Diencephalon (tissue), 1 donor: ENCODE results near the gene ZNF761. TPM values are rescaled to one million over a fixed set of nuclear protein-coding genes. Genes with fewer than 3 reads are reported as not detected.

Experiments used
- small RNA-seq: library from RNA; depleted of rRNA; stranded (forward); fragments of <200 nt; gene quantifications from one replicate; pipeline ENCODE3, GENCODE V24; 2014
- total RNA-seq: library from RNA; depleted of rRNA; stranded (reverse); fragments of >200 nt; gene quantifications from one replicate; pipeline ENCODE4 v1.2.3, GENCODE V29; 2014

The ZNF761 gene
- 12.9 TPM for total RNA-seq

GRCh38 chr19:53431399-53432087 is at the start of gene ZNF761:
ZNF761 (plus strand) TSS chr19:53431984; CDS start chr19:53447269, 15,285 bp downstream.

GRCh38 chr19:53394974-53395839 is 36.6 kb upstream of the ZNF761 start, which contains the start of gene ZNF765:
ZNF765 (plus strand) TSS chr19:53395149; CDS start chr19:53398016, 2,867 bp downstream.

GRCh38 chr19:53467485-53468262 is 35.9 kb downstream of the ZNF761 start, which contains the start of gene ZNF813:
ZNF813 (plus strand) TSS chr19:53467733; CDS start chr19:53483823, 16,090 bp downstream.

Small RNA genes within 50 kb of the gene (small RNA-seq; reads per million reads assigned to genes)
- gene RPL39P36, result not detected

Other genes starting within 250 kb of the ZNF761 start
- gene ZNF665, start 238.6 kb upstream of the ZNF761 start, total RNA-seq, result 5.5 TPM
- 40.8 TPM for gene ZNF677, start 177.1 kb upstream of the ZNF761 start, total RNA-seq
- not detected for gene VN1R2, start 173.7 kb upstream of the ZNF761 start, total RNA-seq
- not detected for gene VN1R4, start 164.3 kb upstream of the ZNF761 start, total RNA-seq
- 15.7 TPM for gene ZNF845, start 98.2 kb upstream of the ZNF761 start, total RNA-seq
- 20.5 TPM for gene ZNF525, start 66.3 kb upstream of the ZNF761 start, total RNA-seq
- 27.0 TPM for gene ZNF765, start 36.8 kb upstream of the ZNF761 start, total RNA-seq
- 5.5 TPM for gene ZNF813, start 35.7 kb downstream of the ZNF761 start, total RNA-seq
- gene ZNF331, start 106.2 kb downstream of the ZNF761 start, total RNA-seq, result 20.3 TPM
- not detected for gene DPRX, start 200.0 kb downstream of the ZNF761 start, total RNA-seq